ENCODE measurements around the gene GTF3C1.

- TF ChIP-seq CTCF (IDR thresholded peaks at IDR 0.05; ENCODE audit: control extremely low read depth in 1 of 3, insufficient read depth in 1 of 3, low read depth in 1 of 3, low read length in 3 of 3) (no peak), HDAC6 (IDR thresholded peaks at IDR 0.05; ENCODE audit: low read depth, low read length) (no peak), ATF3 (IDR thresholded peaks at IDR 0.05; ENCODE audit: insufficient read depth, low read depth, low read length) (no peak), PHF8 (conservative IDR thresholded peaks at IDR 0.05; ENCODE audit: low read depth, low read length) (no peak)
Measured at GRCh38 chr16:27424772-27425498, 124.8 kb downstream of the GTF3C1 start.
